GM20431 (cell line): ENCODE results near the gene CHCHD6.

Source experiments
- in situ Hi-C: fragments of 300-500 bp; cut with MseI, MboI; formaldehyde crosslinking; loops from one replicate; pipeline ENCODE4 v1.15.0; 2020; ENCODE audit warnings: low sequenced_read_pairs; ENCODE audit not compliant: unreplicated experiment

CHCHD6 gene

GRCh38 chr3:126732281-126733060 lies 28.4 kb downstream of the CHCHD6 start:
- in situ Hi-C loops = no loop called here

- in situ Hi-C loops = no loop called here
Observed at GRCh38 chr3:126733061-126733430, 29.0 kb downstream of the CHCHD6 start.

GRCh38 chr3:126734106-126734723 lies 30.2 kb downstream of the CHCHD6 start:
- in situ Hi-C loops = no loop called here

DNA sequence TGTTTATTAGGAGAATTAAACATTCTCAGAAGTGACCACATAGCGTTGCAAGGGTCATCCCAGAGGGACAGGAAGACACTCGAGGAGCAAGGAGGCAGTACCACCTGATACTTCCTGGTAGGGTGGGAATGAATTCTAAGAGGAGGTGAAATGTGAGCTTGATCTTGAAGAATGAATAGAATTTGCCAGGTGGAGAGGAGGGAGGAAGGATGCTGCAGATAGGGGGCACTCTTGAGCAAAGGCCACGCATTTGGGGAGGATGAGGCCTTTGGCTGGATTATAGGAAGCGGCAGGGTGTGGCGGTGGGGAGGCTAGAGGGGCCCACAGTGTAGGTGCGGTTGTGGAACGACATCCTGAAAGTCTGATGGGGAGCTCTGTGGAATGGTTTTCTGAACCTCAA lies 33.5 kb downstream of the CHCHD6 start:
- in situ Hi-C loops = no loop called here

DNA sequence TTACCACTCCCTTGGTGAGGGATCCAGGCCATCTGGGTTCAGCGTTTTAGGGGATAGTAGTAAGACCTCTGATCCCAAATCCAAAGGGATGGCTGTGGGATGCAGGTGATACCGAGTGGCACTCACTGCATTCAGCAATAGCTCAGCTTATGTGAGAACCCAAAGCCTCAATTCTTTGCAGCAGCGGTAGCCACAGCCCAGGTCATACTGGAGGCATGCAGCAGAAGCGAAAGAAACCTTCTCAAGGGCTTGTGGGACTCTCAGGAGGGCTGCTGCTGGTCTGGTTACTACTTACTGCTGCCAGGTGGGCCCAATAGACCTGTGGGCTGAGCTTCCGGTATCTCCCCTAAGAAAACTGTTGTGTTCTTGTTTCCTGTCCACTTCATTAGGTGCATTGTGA lies 38.0 kb downstream of the CHCHD6 start:
- in situ Hi-C loops = no loop called here

GRCh38 chr3:126743350-126743749 lies 39.3 kb downstream of the CHCHD6 start:
- in situ Hi-C loops = no loop called here

DNA sequence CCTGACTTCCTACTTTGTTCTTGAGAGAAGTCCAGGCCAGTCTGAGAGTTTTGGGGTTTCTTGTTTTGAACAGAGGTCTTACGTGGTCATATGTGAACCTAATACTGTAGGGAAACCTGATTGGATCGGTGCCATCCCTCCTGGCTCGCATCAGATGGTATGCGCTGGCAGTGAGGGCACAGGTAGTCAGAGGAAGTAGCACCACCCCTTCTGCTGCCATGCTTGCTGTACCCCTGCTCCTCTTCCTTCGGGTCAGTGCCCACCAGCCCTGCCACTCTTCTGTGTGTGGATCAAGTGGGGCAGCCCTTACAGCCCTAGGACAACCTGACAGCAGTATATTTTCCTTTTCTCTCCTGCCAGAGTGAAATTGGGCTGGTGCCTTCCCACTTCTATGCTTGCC lies 39.7 kb downstream of the CHCHD6 start:
- in situ Hi-C loops = no loop called here

- in situ Hi-C loops = no loop called here
Observed at GRCh38 chr3:126745760-126746394, 41.8 kb downstream of the CHCHD6 start.

GRCh38 chr3:126746395-126747177 lies 42.5 kb downstream of the CHCHD6 start:
- in situ Hi-C loops = no loop called here

DNA sequence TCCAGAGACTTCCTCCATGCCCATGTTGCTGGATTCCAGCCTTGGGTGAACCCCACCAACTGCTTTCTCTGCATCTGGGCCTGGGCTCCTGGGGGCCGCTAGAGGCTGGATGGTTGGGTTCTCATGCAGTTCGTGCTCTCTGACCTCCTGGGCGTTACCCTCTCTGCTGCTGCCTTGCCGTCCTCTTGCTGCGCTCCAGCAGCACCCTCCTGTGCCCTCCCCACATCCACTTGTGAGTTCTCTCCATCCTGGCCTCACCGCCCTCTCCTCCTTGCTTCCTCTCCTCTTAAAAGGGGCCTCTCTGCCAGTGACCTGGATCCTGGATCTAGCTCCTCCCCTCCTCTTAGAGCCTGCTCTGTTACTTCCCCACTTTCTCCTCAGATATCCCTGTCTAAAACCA lies 43.7 kb downstream of the CHCHD6 start:
- in situ Hi-C loops = no loop called here

DNA sequence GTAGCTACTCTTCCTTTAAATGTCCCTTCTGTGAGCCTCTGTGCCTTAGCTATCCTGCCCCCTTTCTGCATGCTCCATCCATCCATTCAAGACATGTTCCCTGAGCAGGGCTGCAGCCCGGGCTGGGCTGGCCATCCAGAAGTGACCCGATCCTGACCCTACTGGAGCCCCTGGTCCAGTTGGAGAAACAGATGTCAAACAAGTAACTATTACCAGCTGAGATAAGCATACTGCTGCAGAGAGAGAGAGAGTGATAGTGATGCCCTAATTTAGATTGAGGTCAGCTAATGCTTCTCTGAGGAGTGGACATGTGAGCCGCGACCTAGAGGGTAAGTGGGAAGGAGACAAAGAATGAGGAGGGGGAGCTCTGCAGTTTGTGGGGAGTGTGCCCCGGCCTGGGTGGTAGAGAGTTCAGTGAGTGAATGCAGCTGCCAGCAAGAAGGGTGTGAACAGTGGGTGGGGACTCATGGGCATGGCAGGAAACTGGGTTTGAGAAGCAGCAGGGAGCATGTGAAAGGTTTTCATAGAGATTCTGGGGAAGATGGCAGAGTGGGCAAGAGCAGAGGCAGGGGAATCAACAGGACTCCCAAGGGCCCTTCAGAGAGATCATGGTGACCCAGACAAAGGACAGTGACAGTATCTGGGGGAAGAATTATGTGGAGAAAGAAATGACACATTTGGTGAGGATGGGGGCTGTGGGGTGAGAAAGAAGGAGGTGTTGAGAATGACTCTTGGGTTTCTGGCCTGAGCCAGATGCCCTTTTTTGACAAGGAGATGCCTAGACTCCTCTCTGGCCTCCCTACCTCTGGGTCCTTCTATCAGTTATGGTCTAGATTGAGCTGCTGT lies 44.9 kb downstream of the CHCHD6 start:
- in situ Hi-C loops = no loop called here

- in situ Hi-C loops = no loop called here
Observed at GRCh38 chr3:126749547-126749875, 45.5 kb downstream of the CHCHD6 start.

DNA sequence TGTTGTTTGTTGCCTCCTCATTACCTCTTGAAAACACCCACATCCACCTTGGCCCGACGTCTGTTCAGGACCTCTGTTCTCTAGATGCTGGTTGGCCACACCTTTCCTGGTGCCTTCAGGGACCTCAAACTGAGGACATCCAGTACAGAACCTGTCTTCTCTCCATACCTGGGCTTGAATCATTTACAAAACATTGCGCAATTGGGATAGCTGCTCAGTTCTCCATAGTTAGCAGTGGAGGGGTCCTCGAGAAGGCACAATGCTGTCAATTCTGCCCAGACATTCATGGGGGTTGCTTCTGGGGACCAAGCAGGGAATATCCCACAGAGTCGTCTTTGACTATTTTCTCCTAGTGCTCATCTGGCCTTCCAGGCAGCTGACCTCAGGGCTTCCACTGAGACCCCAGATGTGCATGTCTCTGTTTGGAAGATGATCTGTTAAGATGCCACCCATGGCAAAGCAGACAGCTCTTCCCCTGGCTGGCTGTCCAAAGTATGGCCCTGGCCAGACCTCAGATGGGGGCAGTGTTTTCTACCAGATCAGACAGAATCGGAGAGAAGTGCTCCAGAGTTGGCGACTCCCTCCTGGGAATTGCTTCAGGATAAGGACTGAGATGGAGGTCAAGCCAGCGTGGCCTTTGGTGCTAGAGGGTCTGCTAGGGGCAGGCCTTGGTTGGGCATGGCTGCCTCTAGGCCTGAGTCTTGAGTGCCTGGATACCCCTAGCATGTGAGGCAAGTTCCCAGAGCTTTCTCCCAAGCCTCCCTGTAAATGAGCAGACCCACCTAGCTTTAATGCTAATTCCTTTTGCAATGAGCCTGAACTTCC lies 46.1 kb downstream of the CHCHD6 start:
- in situ Hi-C loops = loop anchor here (10.0 kb wide), 1 partner anchor 235 kb away; the partner anchor contains the start of gene PLXNA1

- in situ Hi-C loops = loop anchor here (10.0 kb wide), 1 partner anchor 234 kb away; the partner anchor contains the start of gene PLXNA1
Observed at GRCh38 chr3:126750756-126751121, 46.7 kb downstream of the CHCHD6 start.

- in situ Hi-C loops = loop anchor here (10.0 kb wide), 1 partner anchor 233 kb away; the partner anchor contains the start of gene PLXNA1
Observed at GRCh38 chr3:126751611-126752302, 47.7 kb downstream of the CHCHD6 start.

DNA sequence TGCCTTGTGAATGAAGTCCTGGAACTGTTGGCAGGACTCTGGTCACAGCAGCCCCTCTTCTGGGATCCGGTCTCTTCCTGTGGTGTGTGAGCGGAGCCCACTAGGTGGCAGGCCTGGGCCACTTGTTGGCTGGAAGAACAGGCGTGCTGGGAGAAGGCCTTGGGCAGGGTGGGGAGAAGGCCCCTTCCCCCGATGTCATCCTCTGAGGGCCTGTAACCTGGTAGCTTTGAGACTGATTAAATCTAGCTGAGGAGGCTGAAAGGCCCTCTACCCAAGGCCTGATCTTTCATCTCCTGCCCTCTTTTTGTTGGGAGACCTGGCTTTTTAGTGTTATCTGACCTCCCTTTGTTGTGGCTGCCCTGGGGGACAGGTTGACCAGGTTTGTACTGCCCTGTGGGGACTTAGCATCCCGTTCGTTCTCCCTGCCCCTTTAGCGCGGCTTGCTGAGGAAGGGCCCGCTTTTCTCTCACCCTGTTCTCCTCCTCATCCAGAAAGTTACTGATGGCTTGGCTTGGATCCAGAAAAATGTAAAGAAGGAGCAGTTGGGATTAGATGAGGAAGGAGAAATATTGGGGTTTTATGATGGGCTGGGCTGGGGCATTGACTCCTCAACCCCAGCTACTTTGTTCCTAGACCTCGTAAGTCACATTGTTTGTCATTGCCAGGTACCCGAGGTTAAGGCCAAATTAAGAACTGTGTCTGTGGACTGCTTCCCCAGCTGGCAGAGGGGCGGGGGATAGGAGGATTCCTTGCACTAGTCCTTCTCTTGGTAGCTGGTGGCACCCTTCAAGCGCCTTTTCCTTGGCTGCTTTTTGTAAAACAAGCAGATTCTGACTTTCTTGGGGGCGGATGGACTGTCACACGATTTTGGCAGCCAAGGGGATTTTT lies 48.5 kb downstream of the CHCHD6 start:
- in situ Hi-C loops = loop anchor here (10.0 kb wide), 1 partner anchor 232 kb away; the partner anchor contains the start of gene PLXNA1
